ENCODE data around the gene ZIC1. TPM values are rescaled to one million over a fixed set of nuclear protein-coding genes. Genes with fewer than 3 reads are reported as not detected.

Gene ZIC1
- total and polyA plus RNA-seq, 2 experiments from 2014 or later, result 0.21 to 0.95 TPM

- no peak overlapping the region for H3K27ac Mint-ChIP-seq
- Histone ChIP-seq H3K27ac (ENCODE audit: low read depth) (no peak overlapping the region), H3K4me3 (peak overlapping the region; percentile 71), H3F3A (replicated peaks; ENCODE audit: low read depth) (peaks cover 50% of the 10 kb centered on the region), H3K27me3 (ENCODE audit: insufficient read depth) (peaks cover 98% of the 10 kb centered on the region), H4K20me1 (replicated peaks; ENCODE audit: insufficient read depth) (no peaks in the 10 kb centered on the region; the same call in 1 of the 2 replicates), H3K36me3 (ENCODE audit: insufficient read depth) (no peaks in the 10 kb centered on the region), H3K79me2 (replicated peaks; ENCODE audit: insufficient read depth) (no peaks in the 10 kb centered on the region), H3K4me1 (ENCODE audit: insufficient read depth) (peaks cover 81% of the 10 kb centered on the region), H3K4me2 (peak overlapping the region; percentile 95), H2AFZ (no peak overlapping the region), H3K9me2 (ENCODE audit: insufficient read depth) (no peaks in the 10 kb centered on the region)
- peaks cover 99% of the 10 kb centered on the region for H3K27me3 Mint-ChIP-seq (ENCODE audit: insufficient read depth, low read depth, poor library complexity)
- TF ChIP-seq ZNF114 (CRISPR knock-in tag; IDR thresholded peaks at IDR 0.05) (no peak), EZH2 (IDR thresholded peaks at IDR 0.05; ENCODE audit: low read depth, unreplicated experiment) (peak; percentile 85)
- DNase-seq (ENCODE audit: low spot score) (peak; percentile 59), ATAC-seq (no peak)
- H3K36me3 Mint-ChIP-seq (ENCODE audit: low read depth), result no peaks in the 10 kb centered on the region
- peaks cover 12% of the 10 kb centered on the region for H3K9me3 Mint-ChIP-seq
- H3K4me1 Mint-ChIP-seq, result peaks cover 79% of the 10 kb centered on the region
- peak overlapping the region; percentile 79 for H3K4me3 Mint-ChIP-seq
These were observed 1.5 kb upstream of the ZIC1 start for GRCh38 chr3:147407498-147408187.

GRCh38 chr3:147408188-147409100 is 721 bp upstream of the ZIC1 start:
- peaks cover 99% of the 10 kb centered on the region for H3K27me3 Mint-ChIP-seq (ENCODE audit: insufficient read depth, low read depth, poor library complexity)
- no peak overlapping the region for H3K27ac ChIP-seq (ENCODE audit: low read depth)
- peaks cover 82% of the 10 kb centered on the region for H3K4me1 ChIP-seq (ENCODE audit: insufficient read depth)
- ATAC-seq (peak; percentile 1; the same call in 2 of the 3 replicates), DNase-seq (ENCODE audit: low spot score) (peak; percentile 84)
- H3K9me3 Mint-ChIP-seq, result peaks cover 15% of the 10 kb centered on the region
- H3K4me2 ChIP-seq, result peak overlapping the region; percentile 95
- no peaks in the 10 kb centered on the region for H3K36me3 ChIP-seq (ENCODE audit: insufficient read depth)
- no peak overlapping the region for H3K27ac Mint-ChIP-seq
- no peaks in the 10 kb centered on the region for H3K36me3 Mint-ChIP-seq (ENCODE audit: low read depth)
- peak overlapping the region; percentile 71 for H3K4me3 ChIP-seq
- H3K9me2 ChIP-seq (ENCODE audit: insufficient read depth), result no peaks in the 10 kb centered on the region
- TF ChIP-seq EZH2 (IDR thresholded peaks at IDR 0.05; ENCODE audit: low read depth, unreplicated experiment) (peak; percentile 75), REST (IDR thresholded peaks at IDR 0.05; ENCODE audit: unreplicated experiment) (no peak)
- H3F3A ChIP-seq (replicated peaks; ENCODE audit: low read depth), result peaks cover 56% of the 10 kb centered on the region
- peaks cover 98% of the 10 kb centered on the region for H3K27me3 ChIP-seq (ENCODE audit: insufficient read depth)
- no peaks in the 10 kb centered on the region; the same call in 1 of the 2 replicates for H4K20me1 ChIP-seq (replicated peaks; ENCODE audit: insufficient read depth)
- no peaks in the 10 kb centered on the region for H3K79me2 ChIP-seq (replicated peaks; ENCODE audit: insufficient read depth)
- H3K4me3 Mint-ChIP-seq, result peak overlapping the region; percentile 79
- H3K4me1 Mint-ChIP-seq, result peaks cover 79% of the 10 kb centered on the region
- no peak overlapping the region for H2AFZ ChIP-seq
